GM18951 (cell line): Measurements from ENCODE around the gene CAMSAP1.

Experiments
- POLR2A ChIP-seq: IDR thresholded peaks from 4 replicates; pipeline ENCODE4 v1.6.1; 2011; ENCODE audit warnings: mild to moderate bottlenecking; ENCODE audit not compliant: insufficient read length, insufficient read depth; ENCODE audit errors: extremely low read depth
- in situ Hi-C: fragments of 300-500 bp; cut with MboI; formaldehyde crosslinking; loops from one replicate; pipeline ENCODE4 v1.12.0; 2022; ENCODE audit warnings: low sequenced_read_pairs, mixed read lengths, inconsistent platforms; ENCODE audit not compliant: unreplicated experiment

CAMSAP1 gene

DNA sequence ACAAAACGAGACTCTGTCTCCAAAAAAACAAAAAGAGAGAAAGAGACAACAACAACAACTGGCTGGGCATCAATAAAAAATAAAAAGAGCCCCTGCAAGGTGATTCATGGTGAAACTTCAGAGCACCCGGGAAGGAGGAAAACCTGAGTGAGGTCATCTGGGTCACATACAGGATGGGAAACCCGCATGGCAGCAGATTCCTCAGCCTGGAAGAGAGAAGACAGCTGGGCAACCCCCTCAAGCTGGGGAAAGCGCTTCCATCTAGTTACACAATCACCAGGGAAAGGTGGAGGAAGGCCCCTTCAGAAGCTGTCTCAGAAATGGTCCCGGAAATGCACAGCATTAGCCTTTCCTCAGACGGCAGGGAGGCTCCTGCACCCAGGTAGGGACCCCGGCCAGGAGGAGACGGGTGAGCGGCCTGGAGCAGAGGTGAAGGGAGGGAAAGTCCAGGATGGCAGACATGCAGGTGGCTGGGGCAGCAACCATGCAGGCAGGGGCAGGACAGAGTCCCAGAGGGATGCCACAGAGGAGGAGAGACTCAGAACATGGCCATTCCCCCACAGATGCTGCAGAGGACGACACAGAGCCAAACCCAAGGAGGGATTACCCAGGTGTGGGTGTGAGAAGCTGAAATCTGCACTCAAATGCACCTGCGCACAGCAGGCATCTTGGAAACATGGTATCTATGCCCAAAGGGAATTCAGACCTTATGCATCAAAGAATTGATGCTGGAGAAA is 29.4 kb downstream of the CAMSAP1 start:
- in situ Hi-C loops = no loop called here
- no peak for TF ChIP-seq POLR2A

DNA sequence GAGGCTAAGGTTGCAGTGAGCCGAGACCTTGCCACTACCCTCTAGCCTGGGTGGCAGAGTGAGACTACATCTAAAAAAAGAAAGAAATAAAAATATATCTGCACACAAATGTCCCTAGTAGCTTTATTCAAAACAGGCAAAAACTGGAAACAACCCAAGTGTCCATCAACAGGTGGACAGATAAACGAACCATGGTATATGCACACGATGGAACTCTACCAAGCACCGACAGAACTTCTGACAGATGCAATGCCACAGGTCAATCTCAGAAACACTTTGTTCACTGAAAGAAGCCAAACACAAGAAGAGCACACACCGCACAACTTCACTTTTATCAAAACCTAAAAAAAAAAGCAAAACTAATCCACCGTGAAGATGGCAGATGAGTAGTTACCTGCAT is 30.4 kb downstream of the CAMSAP1 start:
- in situ Hi-C loops = no loop called here
- TF ChIP-seq POLR2A = no peak

DNA sequence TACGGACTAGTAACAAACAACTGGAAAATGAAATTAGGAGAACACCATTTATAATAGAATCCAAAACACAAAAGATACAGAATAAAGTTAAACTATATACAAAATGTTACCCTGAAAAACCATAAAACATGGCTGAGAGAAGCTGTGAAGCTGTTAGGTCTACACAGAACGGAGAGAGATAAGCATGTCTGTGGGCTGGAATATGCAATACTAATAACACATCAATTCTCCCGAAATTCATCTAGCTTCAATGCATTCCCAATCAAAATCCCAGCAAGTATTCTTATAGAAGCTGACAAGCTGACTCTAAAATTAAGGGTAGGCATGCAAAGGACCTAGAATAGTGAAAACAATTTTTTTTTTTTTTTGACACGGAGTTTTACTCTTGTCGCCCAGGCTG is 32.5 kb downstream of the CAMSAP1 start:
- in situ Hi-C loops = no loop called here
- no peak for TF ChIP-seq POLR2A

DNA sequence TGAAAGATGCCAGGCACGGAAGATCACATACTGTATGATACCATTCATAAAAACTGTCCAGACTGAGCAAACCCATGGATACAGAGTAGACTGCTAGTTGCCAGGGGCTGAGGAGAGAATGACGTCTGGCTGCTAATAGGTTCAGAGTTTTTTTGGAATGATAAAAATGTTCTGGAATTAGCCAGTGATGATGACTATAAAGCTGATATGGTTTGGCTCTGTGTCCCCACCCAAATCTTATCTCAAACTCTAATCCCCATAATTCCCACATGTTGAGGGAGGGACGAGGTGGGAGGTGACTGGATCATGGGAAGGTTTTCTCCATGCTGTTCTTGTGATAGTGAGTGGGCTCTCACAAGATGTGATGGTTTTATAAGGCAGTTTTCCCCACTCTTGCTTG is 37.4 kb downstream of the CAMSAP1 start:
- in situ Hi-C loops = no loop called here
- no peak for TF ChIP-seq POLR2A

DNA sequence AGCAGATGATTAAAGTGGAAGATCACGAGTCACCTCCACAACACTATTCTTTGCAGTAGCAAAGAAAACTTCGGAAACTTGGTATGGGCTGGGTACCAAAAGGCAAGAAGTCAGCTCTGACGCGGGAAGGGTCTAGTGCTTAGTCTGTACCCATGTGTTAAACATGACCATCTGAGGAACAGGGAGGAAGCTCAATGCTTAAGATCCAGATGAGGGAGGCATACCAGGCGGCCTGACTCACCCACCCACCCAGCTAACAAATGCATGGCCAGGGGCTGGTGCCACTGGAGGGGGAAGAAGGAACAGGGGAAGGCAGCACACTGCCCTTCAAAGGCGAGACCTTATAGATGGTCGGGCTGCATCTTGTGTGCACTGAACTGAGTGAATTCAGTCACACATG is 41.8 kb downstream of the CAMSAP1 start:
- in situ Hi-C loops = no loop called here
- TF ChIP-seq POLR2A = no peak

DNA sequence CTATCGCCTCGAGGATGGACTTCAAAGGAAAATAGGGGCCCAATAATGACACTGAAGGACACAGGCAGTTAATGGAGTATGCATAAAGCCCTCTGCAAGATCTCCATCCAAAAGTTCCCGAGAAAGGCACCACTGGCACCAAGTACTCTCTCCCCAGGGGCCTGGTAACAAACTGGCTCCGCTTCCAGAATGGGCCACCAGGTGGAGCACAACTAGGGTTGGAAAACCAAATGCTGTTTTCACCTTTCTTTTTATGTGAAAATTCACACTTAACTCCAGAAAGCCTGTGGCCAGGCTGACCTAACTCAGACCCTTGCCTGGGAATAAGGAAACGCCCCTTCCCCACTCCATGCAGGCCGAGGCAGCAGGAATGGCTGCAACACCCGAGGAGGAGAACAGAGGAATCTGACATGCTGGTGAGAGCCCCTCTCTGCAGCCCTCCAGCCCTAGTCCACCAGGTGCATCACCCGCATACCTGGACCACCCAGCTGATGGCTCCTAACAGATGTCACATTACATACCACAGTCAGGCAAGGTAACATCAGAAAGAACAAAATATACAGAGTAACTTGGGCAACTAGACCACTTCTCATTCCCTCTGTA is 42.8 kb downstream of the CAMSAP1 start:
- in situ Hi-C loops = no loop called here
- no peak for TF ChIP-seq POLR2A

DNA sequence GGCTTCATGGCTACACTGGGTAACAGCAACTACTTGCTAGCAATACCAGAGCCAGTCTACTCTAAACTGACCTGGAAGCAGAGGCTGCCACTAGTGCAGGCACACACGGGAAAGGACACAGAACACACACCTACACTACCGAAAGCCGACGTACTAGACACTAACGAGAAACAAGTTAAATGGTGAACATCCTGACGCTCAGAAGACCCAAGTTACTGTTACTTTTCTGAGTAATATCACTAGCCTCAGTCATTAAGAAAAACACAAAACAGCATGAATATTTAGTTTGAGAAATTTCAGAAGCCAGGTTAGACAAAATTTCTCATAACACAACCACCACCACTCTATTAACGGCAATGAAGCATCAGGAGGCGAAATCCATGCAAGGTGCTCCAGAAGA is 44.5 kb downstream of the CAMSAP1 start:
- in situ Hi-C loops = no loop called here

DNA sequence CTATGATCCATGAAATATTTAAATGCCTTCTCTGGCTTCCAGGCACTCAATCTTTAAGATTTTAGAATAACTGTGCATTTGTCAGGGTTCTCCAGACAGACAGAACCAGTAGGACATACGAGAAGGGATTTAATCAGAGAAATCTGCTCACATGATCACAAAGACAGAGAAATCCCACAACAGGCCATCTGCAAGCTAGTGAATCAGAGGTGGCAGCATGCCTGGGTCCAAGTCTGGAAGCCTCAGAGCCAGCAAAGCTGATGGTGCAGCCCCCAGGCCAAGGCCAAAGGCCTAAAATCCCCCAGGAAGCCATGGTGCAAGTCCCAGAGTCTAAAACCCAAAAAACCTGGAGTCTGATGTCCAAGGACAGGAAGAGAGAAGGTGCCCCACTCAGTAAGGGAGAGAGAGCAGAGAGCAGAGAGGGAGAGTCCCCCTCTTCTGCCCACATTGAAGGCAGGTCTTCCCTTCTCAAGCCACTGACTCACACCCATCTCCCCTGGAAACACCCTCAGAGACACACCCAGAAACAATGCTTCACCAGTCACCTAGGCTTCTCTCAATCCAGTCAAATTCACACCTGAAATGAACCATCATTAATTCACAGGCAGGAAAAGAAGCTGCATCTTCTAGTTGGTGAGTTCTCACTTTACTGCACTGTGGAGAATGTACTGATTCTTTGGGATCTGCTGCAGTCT is 48.7 kb downstream of the CAMSAP1 start:
- in situ Hi-C loops = no loop called here
- TF ChIP-seq POLR2A = no peak

More for the DNA sequence above, 44.5 kb downstream of the CAMSAP1 start:
- TF ChIP-seq POLR2A = no peak

DNA sequence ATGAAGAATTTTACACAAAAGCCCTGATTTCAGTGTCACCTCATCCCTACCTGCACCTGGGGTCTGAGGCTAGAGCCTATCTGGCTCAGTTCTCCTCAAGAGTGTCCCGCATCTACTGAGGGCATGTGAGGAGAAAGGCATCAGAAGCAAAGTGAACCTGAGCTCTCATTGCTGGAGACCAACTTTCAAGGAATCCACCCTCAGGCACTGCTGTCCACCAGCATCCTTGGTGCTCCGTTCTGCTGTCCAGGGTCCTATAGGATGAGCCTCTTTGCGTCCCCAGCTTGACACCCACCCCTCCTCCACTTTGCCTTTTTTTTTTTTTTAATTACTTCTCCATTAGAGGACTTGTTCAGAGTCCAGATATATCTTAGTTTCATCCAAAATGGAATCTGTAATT is 49.5 kb downstream of the CAMSAP1 start:
- no peak for TF ChIP-seq POLR2A
- in situ Hi-C loops = no loop called here

DNA sequence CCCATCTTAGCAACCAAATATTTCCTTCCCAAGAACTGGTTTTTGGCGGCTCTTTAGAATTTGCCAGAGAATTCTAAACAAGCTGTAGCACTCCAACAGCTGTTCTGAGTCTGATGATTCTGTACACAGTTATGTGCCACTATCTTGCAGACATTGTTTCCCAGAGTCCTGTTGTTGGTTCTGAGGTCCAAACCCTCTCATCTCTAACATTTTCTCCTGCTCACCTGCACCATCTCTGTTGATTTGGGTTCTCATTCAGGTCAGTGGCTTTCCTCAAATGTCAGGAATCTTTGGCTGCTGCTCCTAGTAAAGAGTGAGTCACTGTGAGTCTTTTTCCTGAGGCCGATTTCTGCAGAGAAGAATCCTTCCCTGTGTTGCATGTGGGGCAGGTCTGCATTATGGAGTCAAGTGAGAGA is 50.0 kb downstream of the CAMSAP1 start:
- TF ChIP-seq POLR2A = no peak
- in situ Hi-C loops = no loop called here

DNA sequence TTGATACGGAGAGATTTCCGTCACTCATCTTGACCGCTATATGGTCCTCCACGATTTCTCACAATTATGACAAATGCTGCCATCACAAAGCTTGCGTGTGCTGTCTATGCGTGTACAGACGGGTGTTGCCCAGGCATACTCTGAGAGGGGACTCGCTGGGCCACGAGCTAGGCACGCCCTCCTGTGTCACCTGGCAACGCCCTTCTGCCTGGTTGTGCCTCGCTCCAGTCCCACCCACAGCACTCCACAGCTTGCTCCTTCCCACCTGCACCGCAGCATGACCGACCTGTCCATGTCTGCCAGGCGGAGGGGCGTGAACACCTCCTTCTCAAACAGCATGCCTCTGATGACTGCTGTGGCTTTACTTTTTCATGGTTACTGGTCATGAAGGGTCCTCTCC is 55.6 kb downstream of the CAMSAP1 start:
- in situ Hi-C loops = no loop called here
- TF ChIP-seq POLR2A = no peak

DNA sequence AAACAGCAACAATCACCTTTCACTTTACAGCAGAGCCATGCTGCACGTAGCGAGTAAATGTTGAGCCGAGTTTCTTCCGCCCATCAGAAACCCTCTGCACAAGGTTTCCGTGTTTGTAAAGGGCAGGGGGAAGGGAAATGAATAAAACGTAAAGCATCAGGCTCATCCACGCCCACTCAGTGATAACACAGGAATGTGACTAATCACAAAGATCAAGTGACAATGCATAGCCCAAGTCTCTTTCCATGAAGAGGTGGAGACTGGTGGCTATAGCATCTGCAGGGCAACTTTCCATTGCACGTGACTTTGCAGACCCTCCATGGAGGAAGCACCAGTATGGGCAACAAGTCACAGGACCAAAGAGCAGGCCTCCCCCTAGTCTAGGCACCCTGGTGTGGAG is 56.6 kb downstream of the CAMSAP1 start:
- TF ChIP-seq POLR2A = no peak
- in situ Hi-C loops = no loop called here

DNA sequence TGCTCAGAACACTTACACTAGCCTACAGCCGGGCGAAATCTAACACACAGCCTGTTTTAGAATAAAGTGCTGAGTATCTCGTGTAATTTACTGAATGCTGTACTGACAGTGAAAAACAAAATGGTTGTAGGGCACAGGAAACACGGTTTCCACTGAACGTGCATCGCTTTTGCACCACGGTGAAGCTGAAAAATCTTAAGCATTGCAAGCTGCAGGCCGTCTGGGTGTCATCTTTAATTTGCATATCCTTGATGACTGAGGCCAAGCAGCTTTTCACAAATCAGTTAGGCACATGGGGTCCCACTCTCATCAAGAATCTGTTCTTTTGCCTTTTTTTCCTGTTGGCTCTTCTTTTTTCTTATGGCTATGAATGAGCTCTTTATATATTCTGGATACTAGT is 58.2 kb downstream of the CAMSAP1 start:
- TF ChIP-seq POLR2A = no peak
- in situ Hi-C loops = no loop called here
